ENCODE data around the gene BBOF1.

DNA sequence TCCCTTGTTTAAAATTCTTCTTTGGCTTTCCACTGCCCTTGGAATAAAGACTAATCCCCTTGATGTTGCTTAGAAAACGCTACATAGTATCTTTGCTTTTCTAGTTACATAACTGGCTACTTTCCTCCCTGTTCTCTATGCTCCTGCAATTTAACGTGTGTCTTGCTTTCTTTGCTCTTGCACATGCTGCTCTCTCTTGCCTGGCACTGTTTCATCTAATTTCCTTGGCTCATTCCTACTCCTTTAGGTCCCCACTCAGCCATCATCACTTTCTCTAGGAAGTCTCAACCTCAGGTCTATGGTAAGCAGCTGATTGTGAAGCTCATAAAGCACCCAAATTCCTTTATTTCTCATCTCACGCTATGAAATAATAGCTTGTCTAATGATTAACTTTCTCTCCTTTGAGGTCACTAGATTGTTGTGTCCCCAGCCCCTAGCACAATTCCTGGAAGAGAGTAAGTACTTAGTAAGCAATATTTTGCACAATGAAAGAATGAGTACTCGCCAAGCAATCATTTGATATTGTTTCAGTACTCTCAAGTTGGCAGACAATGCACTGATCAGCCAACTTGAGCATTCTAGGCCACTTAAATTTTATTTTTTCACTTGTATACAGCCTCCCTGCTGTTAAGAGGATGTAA is 61.8 kb downstream of the BBOF1 start:
- TF ChIP-seq, protein P1, sequence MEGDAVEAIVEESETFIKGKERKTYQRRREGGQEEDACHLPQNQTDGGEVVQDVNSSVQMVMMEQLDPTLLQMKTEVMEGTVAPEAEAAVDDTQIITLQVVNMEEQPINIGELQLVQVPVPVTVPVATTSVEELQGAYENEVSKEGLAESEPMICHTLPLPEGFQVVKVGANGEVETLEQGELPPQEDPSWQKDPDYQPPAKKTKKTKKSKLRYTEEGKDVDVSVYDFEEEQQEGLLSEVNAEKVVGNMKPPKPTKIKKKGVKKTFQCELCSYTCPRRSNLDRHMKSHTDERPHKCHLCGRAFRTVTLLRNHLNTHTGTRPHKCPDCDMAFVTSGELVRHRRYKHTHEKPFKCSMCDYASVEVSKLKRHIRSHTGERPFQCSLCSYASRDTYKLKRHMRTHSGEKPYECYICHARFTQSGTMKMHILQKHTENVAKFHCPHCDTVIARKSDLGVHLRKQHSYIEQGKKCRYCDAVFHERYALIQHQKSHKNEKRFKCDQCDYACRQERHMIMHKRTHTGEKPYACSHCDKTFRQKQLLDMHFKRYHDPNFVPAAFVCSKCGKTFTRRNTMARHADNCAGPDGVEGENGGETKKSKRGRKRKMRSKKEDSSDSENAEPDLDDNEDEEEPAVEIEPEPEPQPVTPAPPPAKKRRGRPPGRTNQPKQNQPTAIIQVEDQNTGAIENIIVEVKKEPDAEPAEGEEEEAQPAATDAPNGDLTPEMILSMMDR (IDR thresholded peaks at IDR 0.05; ENCODE audit: low read depth, low read length, missing input control): no peak
- TF ChIP-seq SP1 (IDR thresholded peaks at IDR 0.05) (peak; percentile 50), TAF1 (conservative IDR thresholded peaks at IDR 0.05) (no peak), JUND (IDR thresholded peaks at IDR 0.05) (no peak), YY1 (IDR thresholded peaks at IDR 0.05) (no peak), RAD21 (IDR thresholded peaks at IDR 0.05) (no peak), ZBTB33 (IDR thresholded peaks at IDR 0.05) (no peak), GABPA (IDR thresholded peaks at IDR 0.05 in 1 of 2, conservative IDR thresholded peaks at IDR 0.05 in 1 of 2) (no peak), RXRA (IDR thresholded peaks at IDR 0.05) (peak in 1 of 2 donors; percentile 21), HNF4G (IDR thresholded peaks at IDR 0.05) (no peak)
- TF ChIP-seq, protein P2, sequence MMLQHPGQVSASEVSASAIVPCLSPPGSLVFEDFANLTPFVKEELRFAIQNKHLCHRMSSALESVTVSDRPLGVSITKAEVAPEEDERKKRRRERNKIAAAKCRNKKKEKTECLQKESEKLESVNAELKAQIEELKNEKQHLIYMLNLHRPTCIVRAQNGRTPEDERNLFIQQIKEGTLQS (IDR thresholded peaks at IDR 0.05): no peak

Measured in liver (tissue), 3 donors.